GM12892 (cell line): ENCODE results near the gene JAKMIP3.

Experiments
- POLR2A ChIP-seq: IDR thresholded peaks from 2 replicates; pipeline ENCODE4 v1.6.1; 2011; ENCODE audit warnings: low read depth, low read length, control low read depth
- POLR2AphosphoS5 ChIP-seq: IDR thresholded peaks from 2 replicates; pipeline ENCODE4 v1.6.1; 2011; ENCODE audit warnings: low read depth, low read length, control low read depth

DNA sequence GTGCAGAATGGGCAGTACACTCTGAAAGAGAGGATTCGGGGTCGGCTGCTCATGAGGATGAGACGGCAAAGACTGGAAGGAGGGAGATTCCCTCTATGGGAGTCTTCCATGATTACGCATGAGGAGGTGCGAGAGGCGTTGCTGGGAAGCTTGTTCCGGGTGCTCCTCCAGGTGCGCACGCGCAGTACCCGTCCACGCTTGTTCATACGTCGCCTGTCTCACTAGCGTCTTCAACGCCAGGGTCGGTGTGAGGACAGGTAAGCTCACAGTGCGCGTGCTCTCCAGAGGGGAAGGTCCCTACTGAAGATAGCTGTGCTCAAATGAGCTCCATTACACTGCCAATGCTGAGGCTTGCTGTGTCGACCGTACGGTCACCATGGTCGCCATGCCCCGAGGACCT lies 44.7 kb upstream of the JAKMIP3 start:
- no peak for TF ChIP-seq POLR2A
- no peak for TF ChIP-seq POLR2AphosphoS5
